ENCODE results near the gene STK11.

GRCh38 chr19:1258163-1258492 lies 52.5 kb downstream of the STK11 start:
- TF ChIP-seq CTCF (IDR thresholded peaks at IDR 0.05) (no peak), EP300 (IDR thresholded peaks at IDR 0.05) (no peak), POLR2A (IDR thresholded peaks at IDR 0.05) (no peak)
